Tibial artery (tissue), 4 donors: ENCODE data around the gene PEX5L.

Experiments used
- DNase-seq, 2 donors: peaks; one replicate each; pipeline ENCODE4 v3.0.0-alpha.2; 2019
- H3K27ac ChIP-seq, 2 donors: fragments of 200-600 bp; sonication (generic) in 1 of 2; 1 replicate in 1 of 2; 2 replicates in 1 of 2; pipeline ENCODE4 v1.5.1; 2018 to 2019; ENCODE audit warnings: mild to moderate bottlenecking in 1 of 2
- H3K27me3 ChIP-seq, 2 donors: fragments of 200-600 bp; sonication (generic) in 1 of 2; one replicate each; pipeline versions ENCODE4 v1.5.1 to v1.6.0; 2016 to 2019
- H3K36me3 ChIP-seq, 3 donors: fragments of 200-600 bp; sonication (generic) in 2 of 3; one replicate each; pipeline ENCODE4 v1.5.1; 2016 to 2019; ENCODE audit warnings: mild to moderate bottlenecking in 2 of 3
- H3K4me1 ChIP-seq, 4 donors: fragments of 200-600 bp; sonication (generic) in 2 of 4; 1 replicate in 3 of 4; 2 replicates in 1 of 4; pipeline ENCODE4 v1.5.1; 2016 to 2019
- H3K4me3 ChIP-seq, 2 donors: fragments of 200-600 bp; sonication (generic) in 1 of 2; 1 replicate in 1 of 2; 2 replicates in 1 of 2; pipeline ENCODE4 v1.5.1; 2018 to 2019; ENCODE audit warnings: mild to moderate bottlenecking in 2 of 2
- H3K9me3 ChIP-seq, 3 donors: fragments of 200-600 bp; sonication (generic) in 1 of 3; one replicate each; pipeline ENCODE4 v1.5.1; 2016 to 2019
- intact Hi-C: fragments of 100-400 bp; cut with DNase I; formaldehyde crosslinking; loops from one replicate; pipeline ENCODE4 v1.15.0; 2023; ENCODE audit warnings: low total_unique reads
- TF ChIP-seq, protein P1 (sequence below), 2 experiments: fragments of 200-600 bp in 1 of 2; fragments of 450-650 bp in 1 of 2; IDR thresholded peaks; one replicate each; pipeline ENCODE4 v1.5.1; 2017 to 2019; ENCODE audit warnings: antibody characterized with exemption in 2 of 2, mild to moderate bottlenecking in 1 of 2, moderate library complexity in 1 of 2

Gene PEX5L

GRCh38 chr3:179961071-179961702 is 75.5 kb downstream of the PEX5L start:
- Histone ChIP-seq H3K4me1 (no peaks in the 10 kb centered on the region), H3K9me3 (no peaks in the 10 kb centered on the region), H3K36me3 (no peaks in the 10 kb centered on the region), H3K4me3 (no peak overlapping the region), H3K27ac (no peak overlapping the region), H3K27me3 (no peaks in the 10 kb centered on the region)
- no peak for DNase-seq
- intact Hi-C loops = no loop called here
- TF ChIP-seq, protein P1, sequence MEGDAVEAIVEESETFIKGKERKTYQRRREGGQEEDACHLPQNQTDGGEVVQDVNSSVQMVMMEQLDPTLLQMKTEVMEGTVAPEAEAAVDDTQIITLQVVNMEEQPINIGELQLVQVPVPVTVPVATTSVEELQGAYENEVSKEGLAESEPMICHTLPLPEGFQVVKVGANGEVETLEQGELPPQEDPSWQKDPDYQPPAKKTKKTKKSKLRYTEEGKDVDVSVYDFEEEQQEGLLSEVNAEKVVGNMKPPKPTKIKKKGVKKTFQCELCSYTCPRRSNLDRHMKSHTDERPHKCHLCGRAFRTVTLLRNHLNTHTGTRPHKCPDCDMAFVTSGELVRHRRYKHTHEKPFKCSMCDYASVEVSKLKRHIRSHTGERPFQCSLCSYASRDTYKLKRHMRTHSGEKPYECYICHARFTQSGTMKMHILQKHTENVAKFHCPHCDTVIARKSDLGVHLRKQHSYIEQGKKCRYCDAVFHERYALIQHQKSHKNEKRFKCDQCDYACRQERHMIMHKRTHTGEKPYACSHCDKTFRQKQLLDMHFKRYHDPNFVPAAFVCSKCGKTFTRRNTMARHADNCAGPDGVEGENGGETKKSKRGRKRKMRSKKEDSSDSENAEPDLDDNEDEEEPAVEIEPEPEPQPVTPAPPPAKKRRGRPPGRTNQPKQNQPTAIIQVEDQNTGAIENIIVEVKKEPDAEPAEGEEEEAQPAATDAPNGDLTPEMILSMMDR (IDR thresholded peaks at IDR 0.05) = no peak

- H3K4me3 ChIP-seq = no peak overlapping the region
- H3K4me1 ChIP-seq = no peaks in the 10 kb centered on the region
- H3K36me3 ChIP-seq = no peaks in the 10 kb centered on the region
- H3K27me3 ChIP-seq = no peaks in the 10 kb centered on the region
- no peaks in the 10 kb centered on the region for H3K9me3 ChIP-seq
- DNase-seq = no peak
- intact Hi-C loops = no loop called here
- H3K27ac ChIP-seq = no peak overlapping the region
- TF ChIP-seq, protein P1 (IDR thresholded peaks at IDR 0.05) = no peak
Measured at GRCh38 chr3:179958759-179959158, 78.0 kb downstream of the PEX5L start.

DNA sequence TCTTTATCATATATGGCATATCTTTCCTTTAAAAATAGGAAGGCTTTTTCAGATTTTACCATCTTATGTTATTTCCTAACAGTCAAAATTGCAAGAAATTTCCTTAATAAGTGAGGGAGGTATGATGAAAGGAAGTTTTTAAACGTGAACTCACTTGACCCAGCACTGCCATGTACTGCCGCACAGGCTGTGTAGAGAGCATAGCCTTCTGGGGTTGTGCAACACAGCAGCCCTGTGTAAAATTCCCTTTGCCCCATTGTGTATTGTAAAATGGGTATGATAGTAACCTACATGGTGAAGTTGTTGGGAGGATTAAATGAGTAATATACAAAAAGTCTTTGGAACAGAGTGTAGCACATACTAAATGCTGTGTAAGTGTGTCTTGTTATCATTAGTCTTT is 78.6 kb downstream of the PEX5L start:
- no peak overlapping the region for H3K4me3 ChIP-seq
- TF ChIP-seq, protein P1 (IDR thresholded peaks at IDR 0.05) = no peak
- H3K36me3 ChIP-seq = no peaks in the 10 kb centered on the region
- no peaks in the 10 kb centered on the region for H3K4me1 ChIP-seq
- intact Hi-C loops = no loop called here
- no peaks in the 10 kb centered on the region for H3K27me3 ChIP-seq
- H3K9me3 ChIP-seq = no peaks in the 10 kb centered on the region
- DNase-seq = no peak
- no peak overlapping the region for H3K27ac ChIP-seq

DNA sequence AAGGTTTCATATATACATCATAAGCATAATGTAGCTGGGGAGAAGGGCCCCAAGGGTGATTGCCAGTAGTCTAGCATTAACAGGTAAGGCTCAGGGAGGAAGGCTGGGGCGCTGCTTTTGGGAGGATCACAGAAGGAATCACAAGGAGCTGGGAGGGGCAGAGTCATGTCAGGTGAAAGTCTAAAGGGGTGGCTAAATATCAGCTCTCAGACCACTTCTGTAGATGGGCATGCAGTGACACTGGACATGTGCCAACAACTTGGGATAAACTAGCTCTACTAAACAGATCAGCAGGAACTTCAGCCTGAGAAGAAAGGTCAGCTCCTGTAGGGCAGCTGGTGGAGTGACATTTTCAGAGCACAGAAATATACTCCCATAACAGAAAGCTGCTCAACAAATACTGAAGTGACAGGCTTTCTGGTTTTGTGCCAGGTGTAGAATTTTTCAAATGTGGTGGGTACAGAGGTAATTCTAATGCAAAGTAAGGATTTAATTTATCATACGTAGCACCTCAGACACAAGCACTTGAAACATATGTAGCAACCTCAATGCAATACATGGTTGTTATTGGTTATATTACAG is 79.4 kb downstream of the PEX5L start:
- H3K27ac ChIP-seq = no peak overlapping the region
- no peaks in the 10 kb centered on the region for H3K27me3 ChIP-seq
- no peaks in the 10 kb centered on the region for H3K4me1 ChIP-seq
- TF ChIP-seq, protein P1 (IDR thresholded peaks at IDR 0.05) = no peak
- no peak for DNase-seq
- no peak overlapping the region for H3K4me3 ChIP-seq
- H3K36me3 ChIP-seq = no peaks in the 10 kb centered on the region
- H3K9me3 ChIP-seq = no peaks in the 10 kb centered on the region
- intact Hi-C loops = no loop called here

DNA sequence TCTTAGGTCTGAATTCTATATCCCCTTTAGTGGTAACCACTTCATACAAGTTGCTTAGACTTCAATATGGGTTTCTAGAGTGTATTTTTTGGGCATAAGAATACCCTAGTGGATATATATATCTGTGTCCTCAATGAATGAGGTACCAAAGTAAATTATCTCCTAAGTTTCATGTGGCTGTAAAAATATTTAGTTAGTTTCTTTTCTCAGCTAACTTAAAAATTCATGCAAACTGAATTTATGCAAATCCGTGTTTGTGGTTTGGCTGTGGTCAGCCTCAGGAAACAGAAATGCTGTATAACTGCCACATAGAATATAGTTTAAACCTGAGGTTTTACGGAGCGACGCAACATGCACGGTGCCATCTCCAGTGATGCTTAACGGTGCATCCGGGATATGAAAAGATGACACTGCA is 80.3 kb downstream of the PEX5L start:
- Histone ChIP-seq H3K27ac (no peak overlapping the region), H3K4me3 (no peak overlapping the region), H3K9me3 (no peaks in the 10 kb centered on the region), H3K4me1 (no peaks in the 10 kb centered on the region), H3K27me3 (no peaks in the 10 kb centered on the region), H3K36me3 (no peaks in the 10 kb centered on the region)
- DNase-seq = no peak
- intact Hi-C loops = no loop called here
- TF ChIP-seq, protein P1 (IDR thresholded peaks at IDR 0.05) = no peak
